ENCODE results near the gene CLASP1.

- no peak for TF ChIP-seq EZH2 (IDR thresholded peaks at IDR 0.05; ENCODE audit: borderline replicate concordance)
- no peak for TF ChIP-seq CTCF (IDR thresholded peaks at IDR 0.05; ENCODE audit: poor library complexity)
These were observed 280.4 kb downstream of the CLASP1 start for GRCh38 chr2:121368836-121369235.

Measured in hepatocyte (in vitro differentiated cells).